CD4-positive, alpha-beta memory T cell (primary cell): Measurements from ENCODE around the gene CAMKK2. TPM values are rescaled to one million over a fixed set of nuclear protein-coding genes. Genes with fewer than 3 reads are reported as not detected.

ENCODE experiments used
- CTCF ChIA-PET: fragments of 350-600 bp; sonication (Branson Sonifier 250); formaldehyde crosslinking; loops from one replicate; lab custom pipeline; 2021; ENCODE audit warnings: inconsistent platforms; ENCODE audit not compliant: partially characterized antibody; lab: Charles Lee
- POLR2A ChIA-PET: fragments of 350-600 bp; sonication (Branson Sonifier 250); formaldehyde crosslinking; loops from one replicate; lab custom pipeline; 2021; ENCODE audit not compliant: partially characterized antibody; lab: Charles Lee
- DNase-seq, 5 donors: peaks; one replicate each; pipeline versions ENCODE4 v3.0.0 to v3.0.0-alpha.2; 2020 to 2022; ENCODE audit warnings: mixed read lengths in 1 of 5
- H3K27ac ChIP-seq: one replicate; pipeline ENCODE4 v1.7.0; 2013; ENCODE audit warnings: low read depth, low read length
- H3K27me3 ChIP-seq: 2 replicates; pipeline ENCODE4 v1.7.0; 2013; ENCODE audit warnings: mild to moderate bottlenecking, low read length, moderate library complexity; ENCODE audit not compliant: insufficient read depth
- H3K36me3 ChIP-seq: 2 replicates; pipeline ENCODE4 v1.7.0; 2013; ENCODE audit warnings: mild to moderate bottlenecking, low read length, moderate library complexity; ENCODE audit not compliant: insufficient read depth
- H3K4me1 ChIP-seq: 2 replicates; pipeline ENCODE4 v1.7.0; 2013; ENCODE audit warnings: mild to moderate bottlenecking, low read length, moderate library complexity; ENCODE audit not compliant: insufficient read depth
- H3K4me3 ChIP-seq, 2 donors: one replicate each; pipeline ENCODE4 v1.7.0; 2013; ENCODE audit warnings: low read length in 2 of 2, mild to moderate bottlenecking in 1 of 2
- H3K9me3 ChIP-seq, 2 donors: one replicate each; pipeline ENCODE4 v1.7.0; 2013; ENCODE audit warnings: low read length in 2 of 2, control low read depth in 1 of 2; ENCODE audit not compliant: control insufficient read depth in 1 of 2
- H3K27ac Mint-ChIP-seq, 7 donors: one replicate each; pipeline ENCODE4 v1.8.0; 2020 to 2021; ENCODE audit warnings: mixed read lengths in 7 of 7, mild to moderate bottlenecking in 6 of 7, inconsistent platforms in 3 of 7, moderate library complexity in 3 of 7
- H3K27me3 Mint-ChIP-seq, 2 donors: one replicate each; pipeline ENCODE4 v1.8.0; 2020 to 2021; ENCODE audit warnings: mixed read lengths in 2 of 2
- H3K36me3 Mint-ChIP-seq, 2 donors: one replicate each; pipeline ENCODE4 v1.8.0; 2020 to 2021; ENCODE audit warnings: mixed read lengths in 2 of 2, inconsistent platforms in 1 of 2, mild to moderate bottlenecking in 1 of 2
- H3K4me1 Mint-ChIP-seq, 4 donors: one replicate each; pipeline ENCODE4 v1.8.0; 2020 to 2021; ENCODE audit warnings: mixed read lengths in 4 of 4, mild to moderate bottlenecking in 1 of 4
- H3K4me3 Mint-ChIP-seq, 8 donors: one replicate each; pipeline ENCODE4 v1.8.0; 2020 to 2021; ENCODE audit warnings: mixed read lengths in 8 of 8, mild to moderate bottlenecking in 7 of 8, moderate library complexity in 6 of 8, inconsistent platforms in 3 of 8
- H3K9me3 Mint-ChIP-seq, 8 donors: one replicate each; pipeline ENCODE4 v1.8.0; 2020 to 2021; ENCODE audit warnings: mixed read lengths in 8 of 8, mild to moderate bottlenecking in 5 of 8, inconsistent platforms in 3 of 8, moderate library complexity in 1 of 8
- intact Hi-C: fragments of 100-400 bp; cut with micrococcal nuclease; formaldehyde crosslinking; loops from one replicate; pipeline ENCODE4 v1.15.1; 2023
- polyA plus RNA-seq, 2 donors: library from polyadenylated mRNA; unstranded; fragments of 300-500 nt; fragmentation: Illumina TruSeq; gene quantifications; one replicate each; pipeline ENCODE4 v1.2.3, GENCODE V29; 2021
- total RNA-seq, 2 experiments: library from RNA; stranded (reverse); gene quantifications; one replicate each; pipeline ENCODE4 v1.2.3, GENCODE V29; 2021

CAMKK2 gene
- total and polyA plus RNA-seq, 4 experiments from 2014 or later, result 13.4 to 20.6 (median 18.5) TPM

DNA sequence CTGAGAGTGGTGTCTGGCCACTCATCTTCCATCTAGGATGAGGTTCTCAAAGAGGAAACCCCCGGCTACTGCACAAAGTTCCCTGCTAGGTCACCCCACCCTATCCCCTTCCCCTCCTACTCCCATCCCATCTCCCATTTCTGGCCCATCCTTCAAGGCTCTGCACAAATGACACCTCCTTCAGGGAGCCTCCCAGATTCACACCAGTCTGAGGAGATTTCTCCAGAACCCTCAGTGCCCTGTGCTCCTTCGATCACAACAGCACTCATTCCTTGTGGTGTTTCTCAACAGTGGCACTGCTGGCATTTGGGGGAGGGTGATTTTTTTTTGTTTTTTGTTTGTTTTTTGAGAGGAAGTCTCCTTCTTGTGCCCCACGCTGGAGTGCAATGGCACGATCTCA lies 2.9 kb downstream of the CAMKK2 start:
- CTCF ChIA-PET, result no interaction called here
- H3K9me3 Mint-ChIP-seq, result no peaks in the 10 kb centered on the region
- Histone ChIP-seq H3K36me3 (no peaks in the 10 kb centered on the region), H3K27me3 (no peaks in the 10 kb centered on the region), H3K4me3 (no peak overlapping the region), H3K4me1 (peaks cover 26% of the 10 kb centered on the region), H3K9me3 (no peaks in the 10 kb centered on the region), H3K27ac (no peak overlapping the region)
- no peak for DNase-seq
- no peaks in the 10 kb centered on the region for H3K27me3 Mint-ChIP-seq
- peaks cover 6 to 13% of the 10 kb centered on the region in 2 donors for H3K36me3 Mint-ChIP-seq
- intact Hi-C loops, result no loop called here
- H3K4me3 Mint-ChIP-seq, result peak overlapping the region in 2 of 8 donors; percentile 9 to 64
- H3K4me1 Mint-ChIP-seq, result peaks cover 8 to 31% (median 21%) of the 10 kb centered on the region in 4 donors
- H3K27ac Mint-ChIP-seq, result no peak overlapping the region
- POLR2A ChIA-PET, result no interaction called here

DNA sequence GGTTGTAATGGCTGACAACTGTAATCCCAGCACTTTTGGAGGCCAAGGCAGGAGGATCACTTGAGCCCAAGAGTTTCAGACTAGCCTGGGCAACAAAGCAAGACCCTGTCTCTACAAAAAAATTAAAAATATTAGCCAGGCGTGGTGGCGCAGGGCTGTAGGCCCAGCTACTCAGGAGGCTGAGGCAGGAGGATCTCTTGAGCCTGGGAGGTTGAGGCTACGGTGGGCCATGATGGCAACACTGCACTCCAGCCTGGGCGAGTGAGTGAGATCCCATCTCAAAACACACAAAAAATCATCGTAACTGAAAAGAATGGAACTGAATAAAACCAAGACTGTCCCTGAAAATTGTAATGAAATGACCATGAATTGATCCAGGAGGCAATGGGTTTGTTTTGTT lies 6.1 kb downstream of the CAMKK2 start:
- Mint-ChIP-seq H3K4me1 (peaks cover 4 to 23% (median 15%) of the 10 kb centered on the region in 4 donors), H3K27ac (no peak overlapping the region), H3K27me3 (no peaks in the 10 kb centered on the region), H3K36me3 (peaks cover 6 to 8% of the 10 kb centered on the region in 2 donors), H3K4me3 (no peak overlapping the region), H3K9me3 (no peaks in the 10 kb centered on the region)
- Histone ChIP-seq H3K27ac (no peak overlapping the region), H3K27me3 (no peaks in the 10 kb centered on the region), H3K4me1 (peaks cover 12% of the 10 kb centered on the region), H3K4me3 (no peak overlapping the region), H3K9me3 (no peaks in the 10 kb centered on the region), H3K36me3 (no peaks in the 10 kb centered on the region)
- ChIA-PET POLR2A (no interaction called here), CTCF (no interaction called here)
- intact Hi-C loops, result no loop called here
- no peak for DNase-seq

DNA sequence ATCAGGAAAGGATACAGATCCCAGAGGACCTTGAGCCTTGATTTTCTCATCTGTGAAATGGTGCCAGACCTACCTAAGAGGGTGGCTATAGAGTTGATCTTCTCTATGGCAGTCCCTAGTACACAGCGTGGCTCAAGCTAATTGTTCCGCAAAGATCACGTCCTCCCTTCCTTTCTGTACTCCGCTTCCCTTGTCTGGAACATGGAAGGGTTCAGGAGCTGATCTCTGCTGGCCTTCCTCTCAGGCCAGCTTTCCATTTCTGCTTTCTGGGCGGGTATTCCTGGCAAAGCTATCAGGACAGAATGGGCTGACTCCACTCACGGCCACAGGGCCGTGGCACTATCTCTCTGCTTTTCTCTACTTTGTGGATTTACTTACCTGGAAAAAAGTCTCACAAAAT lies 6.5 kb downstream of the CAMKK2 start:
- H3K4me1 Mint-ChIP-seq, result peaks cover 0 to 18% (median 11%) of the 10 kb centered on the region in 4 donors

DNA sequence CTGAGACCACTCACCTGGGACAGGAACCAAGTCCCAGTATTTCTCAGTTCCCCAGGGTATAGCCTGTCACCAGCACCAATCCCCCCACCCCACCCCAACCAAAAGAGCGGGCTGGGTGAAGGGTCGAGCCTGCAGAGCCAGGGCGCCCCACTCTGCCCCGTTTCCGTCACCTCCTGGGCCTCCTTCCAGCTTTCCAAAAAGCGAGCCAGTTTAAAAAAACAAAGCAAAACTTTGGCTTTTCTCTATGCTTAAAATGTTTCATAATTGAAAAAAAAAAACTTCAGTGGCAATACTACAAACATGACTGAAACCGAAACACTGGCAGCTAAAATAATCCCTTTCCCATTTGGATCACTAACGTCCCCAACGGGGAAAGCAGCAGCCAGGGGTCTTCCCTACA lies 7.5 kb downstream of the CAMKK2 start:
- H3K27ac ChIP-seq, result no peak overlapping the region
- Mint-ChIP-seq H3K4me1 (peaks cover 0 to 13% (median 11%) of the 10 kb centered on the region in 4 donors), H3K27me3 (no peaks in the 10 kb centered on the region), H3K36me3 (peaks cover 6 to 8% of the 10 kb centered on the region in 2 donors), H3K9me3 (no peaks in the 10 kb centered on the region), H3K4me3 (no peak overlapping the region), H3K27ac (no peak overlapping the region)
- POLR2A ChIA-PET, result no interaction called here
- CTCF ChIA-PET, result no interaction called here
- intact Hi-C loops, result no loop called here
- DNase-seq, result no peak
- H3K36me3 ChIP-seq, result no peaks in the 10 kb centered on the region
- no peak overlapping the region for H3K4me3 ChIP-seq
- H3K4me1 ChIP-seq, result no peaks in the 10 kb centered on the region
- no peaks in the 10 kb centered on the region for H3K9me3 ChIP-seq
- H3K27me3 ChIP-seq, result no peaks in the 10 kb centered on the region

More for the DNA sequence above, 6.5 kb downstream of the CAMKK2 start:
- Mint-ChIP-seq H3K36me3 (peaks cover 6 to 8% of the 10 kb centered on the region in 2 donors), H3K27me3 (no peaks in the 10 kb centered on the region), H3K27ac (peak overlapping the region in 1 of 7 donors; percentile 27), H3K9me3 (no peaks in the 10 kb centered on the region), H3K4me3 (no peak overlapping the region)
- H3K4me1 ChIP-seq, result peaks cover 7% of the 10 kb centered on the region
- intact Hi-C loops, result no loop called here
- no peaks in the 10 kb centered on the region for H3K27me3 ChIP-seq
- POLR2A ChIA-PET, result no interaction called here
- no peak for DNase-seq
- CTCF ChIA-PET, result no interaction called here
- H3K27ac ChIP-seq, result no peak overlapping the region
- no peaks in the 10 kb centered on the region for H3K9me3 ChIP-seq
- H3K36me3 ChIP-seq, result no peaks in the 10 kb centered on the region
- no peak overlapping the region for H3K4me3 ChIP-seq

DNA sequence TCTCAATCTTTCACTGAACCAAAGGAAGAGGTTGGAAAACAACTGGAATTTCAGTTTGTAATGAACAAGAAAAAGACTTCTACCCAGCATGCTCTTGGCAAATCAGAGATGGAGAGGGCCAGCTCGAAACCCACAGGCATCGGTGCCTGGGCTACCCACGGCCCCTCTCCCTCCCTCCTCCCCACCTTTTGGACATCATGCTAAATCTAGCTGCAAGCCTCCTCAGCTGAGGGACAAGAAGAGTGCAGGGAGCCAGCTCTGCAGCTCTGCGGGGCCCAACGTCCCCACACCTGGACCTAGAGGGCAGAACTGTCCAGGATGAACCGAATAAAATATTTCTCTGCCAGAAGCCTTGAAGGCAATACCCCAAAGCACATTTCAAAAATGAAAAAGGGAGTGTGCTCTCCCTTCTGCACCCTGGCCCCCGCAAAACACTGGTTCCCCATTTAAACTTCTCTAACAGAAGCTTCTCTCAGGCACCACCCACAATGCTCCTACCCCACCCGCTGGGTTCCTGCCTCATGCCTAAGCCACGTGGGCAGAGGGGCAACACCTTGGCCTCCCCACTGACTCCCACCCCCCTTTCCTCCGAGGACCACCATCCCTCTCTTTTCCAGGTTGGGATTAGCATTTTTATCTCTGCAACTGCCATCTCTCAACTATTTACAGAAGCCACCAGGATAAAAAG lies 8.2 kb downstream of the CAMKK2 start:
- no peaks in the 10 kb centered on the region for H3K9me3 ChIP-seq
- H3K27ac ChIP-seq, result no peak overlapping the region
- H3K4me1 ChIP-seq, result no peaks in the 10 kb centered on the region
- peaks cover 6 to 8% of the 10 kb centered on the region in 2 donors for H3K36me3 Mint-ChIP-seq
- intact Hi-C loops, result no loop called here
- ChIA-PET CTCF (no interaction called here), POLR2A (no interaction called here)
- no peak for DNase-seq
- H3K27me3 ChIP-seq, result no peaks in the 10 kb centered on the region
- peaks cover 0 to 10% (median 9%) of the 10 kb centered on the region in 4 donors for H3K4me1 Mint-ChIP-seq
- H3K4me3 Mint-ChIP-seq, result no peak overlapping the region
- no peaks in the 10 kb centered on the region for H3K36me3 ChIP-seq
- H3K27me3 Mint-ChIP-seq, result no peaks in the 10 kb centered on the region
- H3K9me3 Mint-ChIP-seq, result no peaks in the 10 kb centered on the region
- H3K27ac Mint-ChIP-seq, result no peak overlapping the region
- no peak overlapping the region for H3K4me3 ChIP-seq

DNA sequence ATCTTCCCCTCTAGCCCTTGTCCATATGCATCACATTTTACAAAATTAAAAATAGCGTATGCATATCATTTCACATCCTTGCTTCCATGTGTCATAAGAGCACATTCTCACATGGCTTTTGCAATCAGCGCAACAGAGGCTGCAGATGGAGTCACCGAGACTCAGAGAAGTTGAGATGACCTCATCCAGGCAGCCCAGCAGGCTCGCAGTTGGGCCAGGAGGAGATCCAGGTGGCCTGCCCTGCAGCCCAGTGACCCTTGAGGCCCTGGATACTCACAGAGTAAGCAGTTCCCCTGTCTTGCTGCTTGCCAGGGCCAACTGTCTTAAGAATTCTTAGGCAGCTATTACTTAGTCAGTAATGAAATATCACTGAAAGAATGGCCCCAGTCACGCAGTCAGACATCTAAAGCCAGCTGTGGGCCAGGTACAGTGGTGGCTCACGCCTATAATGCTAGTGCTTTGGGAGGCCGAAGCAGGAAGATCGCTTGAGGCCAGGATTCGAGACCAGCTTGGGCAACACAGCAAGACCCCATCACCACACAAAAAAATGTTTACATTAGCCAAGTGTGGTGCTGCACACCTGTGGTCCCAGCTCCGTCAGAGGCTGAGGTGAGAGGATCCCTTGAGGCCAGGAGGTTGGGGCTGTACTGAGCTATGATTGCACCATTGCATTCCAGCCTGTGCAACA lies 9.1 kb downstream of the CAMKK2 start:
- Histone ChIP-seq H3K4me3 (no peak overlapping the region), H3K27ac (no peak overlapping the region), H3K9me3 (no peaks in the 10 kb centered on the region), H3K4me1 (no peaks in the 10 kb centered on the region), H3K36me3 (no peaks in the 10 kb centered on the region), H3K27me3 (no peaks in the 10 kb centered on the region)
- H3K36me3 Mint-ChIP-seq, result peaks cover 6 to 8% of the 10 kb centered on the region in 2 donors
- H3K27ac Mint-ChIP-seq, result no peak overlapping the region
- intact Hi-C loops, result no loop called here
- H3K9me3 Mint-ChIP-seq, result peaks cover 0 to 2% (median 0%) of the 10 kb centered on the region in 8 donors
- DNase-seq, result no peak
- H3K4me1 Mint-ChIP-seq, result peaks cover 0 to 8% (median 6%) of the 10 kb centered on the region in 4 donors
- no peaks in the 10 kb centered on the region for H3K27me3 Mint-ChIP-seq
- H3K4me3 Mint-ChIP-seq, result no peak overlapping the region
- POLR2A ChIA-PET, result no interaction called here
- CTCF ChIA-PET, result interaction anchor here (1.4 kb wide), 1 partner anchor 47 kb away, joined by 4 read pairs; no protein-coding TSS in a partner anchor

DNA sequence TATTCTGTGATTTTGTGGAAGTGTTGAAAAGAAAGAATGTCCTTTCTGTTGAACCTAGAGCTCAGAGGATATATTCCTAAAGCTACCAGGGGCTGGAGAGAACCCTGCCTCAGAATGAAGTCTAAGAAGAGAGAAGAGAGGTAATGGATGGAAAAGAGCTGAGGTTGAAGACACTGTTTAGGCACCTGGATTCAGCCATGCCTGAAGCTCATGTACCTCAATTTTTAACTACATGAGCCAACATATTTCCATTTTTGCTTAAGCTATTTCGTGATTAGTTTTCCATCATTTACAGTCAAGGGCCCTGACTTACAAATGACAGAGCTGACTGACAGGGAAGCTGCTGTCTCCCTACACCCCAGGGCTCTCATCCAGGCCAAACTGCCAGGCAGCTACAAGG lies 10.7 kb downstream of the CAMKK2 start:
- DNase-seq, result no peak
- Histone ChIP-seq H3K27me3 (no peaks in the 10 kb centered on the region), H3K4me1 (no peaks in the 10 kb centered on the region), H3K4me3 (no peak overlapping the region), H3K36me3 (no peaks in the 10 kb centered on the region), H3K9me3 (no peaks in the 10 kb centered on the region), H3K27ac (no peak overlapping the region)
- intact Hi-C loops, result no loop called here
- ChIA-PET CTCF (no interaction called here), POLR2A (interaction anchor here (1.0 kb wide), 1 partner anchor 77 kb away, joined by 3 read pairs; no protein-coding TSS in a partner anchor)
- H3K36me3 Mint-ChIP-seq, result peaks cover 0 to 3% of the 10 kb centered on the region in 2 donors
- H3K4me1 Mint-ChIP-seq, result peaks cover 0 to 4% (median 0%) of the 10 kb centered on the region in 4 donors
- peaks cover 0 to 2% (median 0%) of the 10 kb centered on the region in 8 donors for H3K9me3 Mint-ChIP-seq
- peak overlapping the region in 1 of 7 donors; percentile 78 for H3K27ac Mint-ChIP-seq
- H3K27me3 Mint-ChIP-seq, result no peaks in the 10 kb centered on the region
- no peak overlapping the region for H3K4me3 Mint-ChIP-seq
